ENCODE measurements around the gene MOB4.

GRCh38 chr2:197499594-197500502, 16.0 kb upstream of the MOB4 start, which contains the start of the genes HSPD1 and HSPE1:
- TF ChIP-seq BHLHE40 (IDR thresholded peaks at IDR 0.05; ENCODE audit: borderline replicate concordance in 1 of 2, low read depth in 2 of 2, low read length in 1 of 2): peak; percentile 76 to 91
- no peak for TF ChIP-seq CTCF (IDR thresholded peaks at IDR 0.05 in 2 of 3, conservative IDR thresholded peaks at IDR 0.05 in 1 of 3; ENCODE audit: control insufficient read depth in 2 of 3, extremely low read depth in 1 of 3, insufficient read depth in 1 of 3, low read depth in 3 of 3, low read length in 3 of 3)
- peak; percentile 98 for TF ChIP-seq CREB1 (IDR thresholded peaks at IDR 0.05; ENCODE audit: low read depth)
- TF ChIP-seq EZH2 (IDR thresholded peaks at IDR 0.05; ENCODE audit: borderline replicate concordance, control insufficient read depth, low read depth, low read length): no peak
- TF ChIP-seq SRF (IDR thresholded peaks at IDR 0.05; ENCODE audit: low read depth in 2 of 2, low read length in 2 of 2): peak in 1 of 2 experiments; percentile 80; a peak in 2 of 4 replicates
- no peak for TF ChIP-seq SUZ12 (IDR thresholded peaks at IDR 0.05; ENCODE audit: unreplicated experiment)
- peak; percentile 85 for TF ChIP-seq CHD2 (IDR thresholded peaks at IDR 0.05; ENCODE audit: borderline replicate concordance, low read depth, low read length)
